ENCODE results near the gene FRMD5.

GRCh38 chr15:44193651-44194322, 1.3 kb downstream of the FRMD5 start:
- TF ChIP-seq CTCF (IDR thresholded peaks at IDR 0.05; ENCODE audit: low read length) = no peak
- no peak for TF ChIP-seq EZH2phosphoT487 (IDR thresholded peaks at IDR 0.05; ENCODE audit: low read length)
- TF ChIP-seq EZH2 (optimal IDR thresholded peaks at IDR 0.05; ENCODE audit: low read depth, low read length) = no peak

Measured in MM.1S (cell line).